NCI-H69 (cell line): ENCODE measurements around the gene MED27.
A peak's percentile ranks its signal among the peaks of the same experiment; 100 is the strongest.

ENCODE experiments used
- DNase-seq: peaks from one replicate; lab custom pipeline; 2025; lab: John Stamatoyannopoulos, UW

The MED27 gene

GRCh38 chr9:131854334-131854733 lies 225.3 kb downstream of the MED27 start:
- peak; percentile 28 for DNase-seq

- no peak for DNase-seq
Measured at GRCh38 chr9:131853434-131853833, 226.2 kb downstream of the MED27 start.

- peak; percentile 89 for DNase-seq
Measured at GRCh38 chr9:131851414-131851813, 228.3 kb downstream of the MED27 start.

GRCh38 chr9:131849391-131849790 lies 230.3 kb downstream of the MED27 start:
- no peak for DNase-seq

GRCh38 chr9:131848570-131849160 lies 231.0 kb downstream of the MED27 start:
- DNase-seq, result no peak

GRCh38 chr9:131847665-131848354 lies 231.9 kb downstream of the MED27 start:
- no peak for DNase-seq

DNA sequence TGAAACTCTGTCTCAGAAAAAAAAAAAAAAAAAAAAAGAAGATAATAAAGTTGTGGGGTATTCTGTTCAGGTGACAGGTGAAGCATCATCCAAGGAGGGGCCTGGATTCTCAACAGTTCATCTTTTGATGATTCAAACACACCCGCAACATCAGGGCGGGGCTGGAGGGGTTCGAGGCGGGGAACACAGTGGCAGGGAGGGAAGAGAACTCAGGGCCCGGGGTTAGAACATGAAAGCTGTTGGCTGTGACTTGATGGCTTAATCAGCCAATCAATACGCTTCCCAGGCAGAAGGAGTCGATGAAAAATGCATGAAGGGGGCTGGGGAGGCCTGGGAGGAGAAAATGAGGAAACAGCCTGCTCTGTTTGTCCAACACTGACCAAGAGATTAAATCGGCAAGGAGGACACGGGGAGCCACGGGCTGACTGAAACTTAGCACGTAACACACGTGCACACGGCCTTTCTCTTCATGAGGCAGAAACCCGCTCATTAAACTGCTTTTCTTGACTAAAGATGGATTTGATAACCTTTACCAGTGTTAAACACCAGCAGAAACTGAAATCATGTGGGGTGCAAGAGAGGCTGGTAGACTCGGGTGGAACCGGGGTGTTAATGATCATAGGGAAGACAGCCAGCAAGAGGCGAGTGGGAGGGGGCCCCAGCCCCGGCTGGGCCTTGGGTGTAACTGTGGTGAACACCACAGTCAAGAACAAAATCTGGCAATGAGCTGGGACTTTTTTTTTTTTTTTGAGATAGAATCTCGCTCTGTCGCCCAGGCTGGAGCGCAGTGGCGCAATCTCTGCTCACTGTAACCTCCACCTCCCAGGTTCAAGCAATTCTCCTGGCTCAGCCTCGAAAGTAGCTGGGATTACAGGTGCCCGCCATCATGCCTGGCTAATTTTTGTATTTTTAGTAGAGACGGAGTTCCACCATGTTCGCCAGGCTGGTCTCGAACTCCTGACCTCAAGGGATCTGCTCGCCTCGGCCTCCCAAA lies 234.1 kb downstream of the MED27 start:
- DNase-seq, result no peak

- DNase-seq, result no peak
Measured at GRCh38 chr9:131844745-131845118, 234.9 kb downstream of the MED27 start.

DNA sequence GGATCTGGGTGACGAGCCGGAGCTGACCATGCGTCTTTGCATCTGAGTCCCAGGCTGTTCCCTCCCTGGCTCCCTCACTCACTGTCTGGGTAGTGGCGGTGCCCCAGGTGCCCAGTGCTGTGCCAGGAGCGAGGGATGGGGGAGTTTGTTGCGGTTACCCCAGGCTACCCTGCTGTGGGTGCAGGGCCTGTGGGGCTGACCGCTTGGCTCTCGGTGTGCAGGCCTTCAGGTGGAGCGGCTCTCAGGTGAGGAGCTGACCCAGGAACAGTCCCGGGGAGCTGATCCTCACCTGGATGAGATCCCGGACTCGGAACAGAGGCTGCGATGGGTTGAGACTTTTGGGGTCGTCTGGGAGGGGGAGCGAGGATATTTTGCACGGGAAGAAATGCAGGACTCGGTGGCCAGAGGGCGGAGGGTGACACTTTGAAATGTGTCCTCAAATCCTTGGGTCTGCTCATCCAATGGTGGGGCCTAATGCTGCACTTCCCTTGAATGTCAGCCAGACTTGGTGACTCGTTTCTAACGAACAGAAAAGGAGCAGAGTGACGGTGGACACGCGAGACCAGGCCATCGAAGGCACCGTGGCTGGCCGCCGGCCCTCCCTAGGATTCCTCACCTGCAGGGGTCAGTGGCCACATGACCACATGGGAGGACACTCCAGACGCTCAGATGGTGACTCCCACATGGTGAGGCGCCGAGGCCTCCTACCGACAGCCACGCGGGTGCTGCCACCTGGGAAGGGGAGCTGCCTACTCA lies 235.5 kb downstream of the MED27 start:
- no peak for DNase-seq

- no peak for DNase-seq
Measured at GRCh38 chr9:131841765-131842318, 237.8 kb downstream of the MED27 start.

GRCh38 chr9:131840751-131841702 lies 238.6 kb downstream of the MED27 start:
- no peak for DNase-seq

GRCh38 chr9:131840220-131840619 lies 239.4 kb downstream of the MED27 start:
- DNase-seq, result no peak

DNA sequence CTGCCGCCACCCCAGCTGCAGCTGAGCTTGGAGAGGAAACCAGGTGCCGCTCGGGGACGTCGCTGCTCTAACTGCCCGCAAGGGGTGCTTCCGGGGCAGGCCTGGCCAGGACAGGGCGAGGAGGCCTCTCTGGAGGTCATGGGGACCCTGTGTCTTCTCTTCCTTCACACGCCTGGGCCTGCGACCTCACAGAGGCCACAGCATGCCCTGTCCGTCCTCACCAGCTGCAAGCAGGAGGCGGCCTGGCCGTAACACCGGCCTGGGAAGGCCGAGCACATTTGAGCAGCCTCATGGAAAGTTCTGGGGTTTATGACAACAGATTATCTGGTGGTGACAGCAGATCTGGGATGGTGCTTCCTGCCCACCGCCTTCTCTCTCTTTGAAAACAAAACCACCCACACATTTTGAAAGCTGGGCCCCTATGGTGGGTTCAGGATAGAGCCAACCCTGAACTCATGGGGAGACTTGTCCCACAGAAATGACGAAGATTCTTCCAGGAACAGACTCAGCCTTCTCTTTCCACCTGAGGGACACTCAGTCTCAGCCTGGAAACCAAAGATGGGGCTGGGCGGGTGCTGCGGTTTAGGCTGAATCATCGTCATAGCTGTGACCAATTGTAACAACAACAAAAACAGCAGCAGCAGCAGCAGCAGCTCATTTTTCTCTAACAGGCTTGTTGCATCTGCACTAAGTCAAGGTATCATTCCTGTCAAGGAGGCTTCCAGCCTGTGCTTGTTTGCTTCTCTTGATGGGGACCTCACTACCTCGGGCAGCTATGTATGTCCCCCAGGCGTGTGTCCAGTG lies 240.2 kb downstream of the MED27 start:
- no peak for DNase-seq

- DNase-seq, result no peak
Measured at GRCh38 chr9:131838530-131839280, 241.0 kb downstream of the MED27 start.

DNA sequence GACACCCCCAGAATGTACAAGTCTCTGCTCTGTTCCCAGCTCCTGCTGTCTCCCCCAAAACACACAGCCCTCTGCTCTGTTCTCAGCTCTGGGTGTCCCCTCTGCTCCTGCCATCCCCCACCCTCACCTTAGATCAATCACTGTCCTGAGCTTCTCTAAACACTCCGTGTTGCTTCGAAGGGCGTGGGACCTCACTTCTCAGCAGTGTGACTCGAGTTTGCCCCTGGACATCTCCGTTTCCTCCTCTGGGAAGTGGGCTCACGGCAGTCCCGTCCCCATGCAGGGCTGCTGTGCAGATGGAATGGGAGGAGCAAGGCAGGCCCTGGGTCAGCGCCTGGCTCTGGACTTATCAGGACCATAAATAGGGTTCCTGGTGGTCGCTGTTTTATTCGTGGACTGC lies 241.8 kb downstream of the MED27 start:
- no peak for DNase-seq

DNA sequence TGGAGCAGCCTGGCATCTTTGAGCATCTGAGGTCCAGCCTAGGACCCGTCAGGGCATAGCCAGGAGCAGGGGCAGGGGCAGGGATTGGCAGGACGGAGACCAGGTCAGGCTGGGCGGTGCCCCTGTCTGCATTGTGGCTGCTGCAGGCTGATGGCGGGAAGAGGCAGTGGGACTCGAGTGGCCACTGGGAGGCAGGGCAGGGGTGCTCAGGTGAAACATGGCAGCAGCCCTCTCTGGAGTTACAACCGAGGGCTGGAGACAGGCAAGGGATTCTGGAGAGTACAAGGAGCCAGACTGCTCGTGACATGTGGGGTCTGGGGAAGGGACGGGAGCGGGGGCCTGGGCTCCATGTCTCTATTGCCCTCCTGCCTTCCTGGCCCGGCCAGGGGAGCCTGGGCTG lies 242.4 kb downstream of the MED27 start:
- DNase-seq, result peak; percentile 63

- DNase-seq, result no peak
Measured at GRCh38 chr9:131836607-131837315, 242.9 kb downstream of the MED27 start.

DNA sequence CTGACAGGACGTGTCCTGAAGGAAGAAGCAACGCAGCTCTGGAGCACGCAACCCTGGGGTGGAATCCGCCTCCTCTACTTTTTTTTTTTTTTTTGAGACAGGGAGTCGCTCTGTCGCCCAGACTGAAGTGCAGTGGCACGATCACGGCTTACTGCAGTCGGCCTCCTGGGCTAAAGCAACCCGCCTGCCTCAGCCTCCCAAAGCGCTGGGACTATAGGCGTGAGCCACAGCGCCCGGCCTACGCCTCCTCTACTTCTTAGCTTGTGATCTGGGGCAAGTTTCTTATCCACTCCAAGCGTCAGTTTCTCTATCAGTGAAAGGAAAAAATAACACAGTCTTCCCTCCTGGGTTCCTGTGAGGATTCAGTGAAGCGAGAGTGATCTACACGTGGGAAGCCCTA lies 243.6 kb downstream of the MED27 start:
- DNase-seq, result no peak
